Cerebellar cortex (tissue), 1 donor: ENCODE measurements around the gene TPRG1.
A peak's percentile ranks its signal among the peaks of the same experiment; 100 is the strongest.

Experiments used
- DNase-seq: peaks from one replicate; pipeline ENCODE4 v3.0.0-alpha.2; 2015; ENCODE audit warnings: low spot score

The TPRG1 gene

DNA sequence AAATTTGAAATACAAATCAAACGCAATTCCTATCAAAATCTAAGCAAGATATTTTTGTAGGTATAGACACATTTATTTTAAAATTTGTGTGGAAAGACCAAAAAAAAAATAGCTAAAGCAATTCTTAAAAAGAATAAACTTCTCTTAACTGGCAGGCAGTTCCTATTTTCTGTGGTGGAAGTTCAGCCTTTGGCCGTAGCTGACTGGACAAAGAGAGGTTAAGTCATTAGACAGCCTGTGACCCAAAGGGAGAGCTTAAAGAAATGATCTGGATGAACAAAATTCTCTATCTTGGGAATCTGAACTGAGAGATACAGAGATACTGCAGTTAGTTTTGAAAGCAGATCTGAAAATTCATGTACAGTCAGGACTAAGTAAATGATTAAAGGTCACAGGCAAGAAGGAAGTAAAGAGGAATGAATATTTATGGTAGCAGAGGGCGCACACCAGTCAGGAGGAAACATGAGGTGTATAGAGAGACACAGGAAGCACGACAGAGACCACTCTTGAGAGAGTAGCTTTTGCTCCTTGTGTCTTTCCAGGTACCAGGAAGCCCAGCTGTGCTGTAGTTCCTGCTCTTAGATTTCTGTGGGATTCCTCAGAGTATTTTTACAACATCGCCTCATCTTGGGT is 57.5 kb downstream of the TPRG1 start:
- DNase-seq, result no peak

DNA sequence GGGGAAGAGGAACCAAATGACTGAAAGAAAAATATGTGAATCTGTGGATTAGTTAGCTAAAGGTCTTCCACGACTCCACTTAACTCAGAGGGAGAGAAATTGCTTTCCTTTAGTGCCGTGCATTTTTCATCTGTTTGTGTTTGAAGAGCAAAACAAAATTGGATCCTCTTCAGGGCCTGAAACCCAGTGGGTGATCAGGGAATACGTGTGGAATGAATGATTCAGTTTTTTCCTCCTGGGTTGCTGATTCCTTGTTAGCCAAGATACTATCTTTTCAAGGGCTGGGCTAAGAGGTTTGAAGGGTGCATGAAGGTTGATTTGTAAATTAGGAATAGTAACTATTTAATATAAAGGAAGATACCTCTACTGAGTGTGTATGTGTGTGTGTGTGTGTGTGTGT is 61.0 kb downstream of the TPRG1 start:
- peak; percentile 14 for DNase-seq

DNA sequence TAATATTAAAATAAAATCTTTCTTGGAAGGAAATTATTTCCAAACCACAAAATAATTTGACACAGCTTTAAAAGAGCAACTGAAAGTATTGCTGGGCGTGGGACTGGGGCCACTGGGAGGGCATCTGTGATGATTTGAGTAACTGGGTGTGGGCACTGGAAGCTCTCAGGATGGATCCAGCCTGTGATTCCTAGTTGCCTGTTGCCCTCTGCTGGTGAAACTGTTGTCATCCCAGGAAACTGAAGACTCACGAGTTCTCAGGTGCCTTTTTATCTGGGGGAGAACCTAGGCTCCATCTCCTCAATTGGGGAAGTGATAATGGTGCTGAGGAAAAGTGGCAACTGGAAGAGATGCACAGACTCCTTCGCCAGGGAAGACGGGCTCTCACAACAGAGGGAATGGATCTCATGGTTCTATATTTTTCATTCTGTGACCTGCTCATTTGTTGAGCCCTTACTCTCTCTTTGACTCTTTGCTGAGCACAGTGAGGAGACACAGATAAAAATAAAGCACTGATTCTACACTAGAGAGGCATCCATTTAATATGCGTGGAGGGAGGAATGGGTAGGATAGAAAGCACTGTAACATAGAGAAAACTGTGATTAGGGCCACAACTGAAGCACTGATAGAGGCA is 61.6 kb downstream of the TPRG1 start:
- DNase-seq, result peak; percentile 92

DNA sequence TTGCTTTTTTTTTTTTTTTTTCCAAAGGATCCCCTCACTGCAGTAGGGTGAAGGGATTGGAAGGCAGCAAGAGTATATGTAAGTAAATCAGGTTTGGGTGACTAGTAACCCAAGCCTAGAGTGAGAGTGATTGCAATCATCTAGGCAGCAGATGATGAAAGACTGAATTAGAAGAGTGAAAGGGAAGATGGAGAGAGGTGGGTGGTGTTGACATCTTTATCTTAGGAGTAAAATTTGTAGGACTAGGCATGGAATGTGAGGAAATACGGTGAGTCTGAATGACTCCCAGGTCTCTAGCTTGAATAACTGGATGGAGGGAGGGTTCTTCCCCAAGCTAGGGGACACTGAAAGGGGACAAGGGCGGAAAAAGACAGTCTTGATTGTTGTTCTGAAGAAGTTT is 63.4 kb downstream of the TPRG1 start:
- DNase-seq, result no peak

DNA sequence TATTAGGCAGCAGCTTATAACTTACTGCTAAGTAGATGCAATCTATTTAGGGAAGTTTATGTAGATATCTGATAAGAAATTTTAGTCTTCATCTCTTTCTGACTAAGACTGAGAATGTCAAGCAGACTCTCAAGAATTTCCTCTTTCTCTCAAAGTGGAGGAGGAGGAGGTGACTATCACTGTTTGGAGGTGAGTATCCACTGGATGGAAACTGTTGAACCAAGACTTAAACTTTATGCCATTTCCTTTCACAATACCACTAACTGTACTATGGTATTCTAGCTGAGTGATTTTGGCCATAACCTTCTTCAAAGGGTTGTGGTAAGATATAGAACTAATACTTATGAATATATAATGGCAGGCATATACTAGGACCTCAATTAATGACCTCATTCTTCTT is 64.6 kb downstream of the TPRG1 start:
- no peak for DNase-seq

- DNase-seq, result no peak
These were observed 65.8 kb downstream of the TPRG1 start for GRCh38 chr3:189237526-189237925.

GRCh38 chr3:189238071-189238470 is 66.3 kb downstream of the TPRG1 start:
- DNase-seq, result no peak

DNA sequence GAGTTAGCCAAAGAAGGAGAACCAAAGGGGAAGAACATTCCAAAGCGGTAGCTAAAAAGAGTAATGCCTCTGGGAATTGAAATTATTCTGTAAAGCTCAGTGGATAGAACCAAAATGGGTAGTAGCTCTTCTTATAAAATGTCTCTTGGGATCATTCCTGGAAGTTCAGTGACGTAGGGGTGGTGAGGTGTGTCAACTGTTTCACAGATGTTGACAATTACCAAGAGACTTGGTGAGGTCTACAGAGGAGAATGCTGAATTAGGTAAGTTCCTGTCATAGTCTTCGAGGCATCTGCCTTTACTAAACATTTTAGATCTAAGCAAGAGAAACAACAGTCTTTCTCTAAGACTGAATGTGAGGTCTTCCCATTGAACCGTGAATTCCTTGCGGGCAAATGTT is 67.8 kb downstream of the TPRG1 start:
- DNase-seq, result no peak

DNA sequence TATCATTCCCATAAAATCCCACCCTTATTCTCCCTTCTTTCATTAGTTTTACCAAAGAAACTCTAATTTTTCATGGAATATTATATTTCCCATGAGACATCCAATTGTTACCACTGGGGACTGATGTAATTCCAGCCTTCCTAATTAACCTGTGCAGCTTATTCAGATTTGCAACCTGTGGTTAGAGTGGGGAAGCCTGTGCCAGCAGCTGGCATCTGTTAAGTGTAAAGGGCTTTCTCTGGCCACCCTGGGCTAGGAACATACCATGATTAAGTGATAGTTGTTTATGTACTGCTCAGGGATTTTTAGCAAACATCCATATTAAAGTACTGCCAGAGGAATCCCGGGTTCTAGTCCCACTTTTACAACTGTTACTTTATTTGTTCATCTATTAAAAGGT is 78.2 kb downstream of the TPRG1 start:
- DNase-seq, result no peak

GRCh38 chr3:189258261-189258660 is 86.5 kb downstream of the TPRG1 start:
- no peak for DNase-seq

- no peak for DNase-seq
These were observed 89.1 kb downstream of the TPRG1 start for GRCh38 chr3:189260556-189261493.

- no peak for DNase-seq
These were observed 91.0 kb downstream of the TPRG1 start for GRCh38 chr3:189262746-189263145.

GRCh38 chr3:189267981-189268613 is 96.3 kb downstream of the TPRG1 start:
- no peak for DNase-seq

DNA sequence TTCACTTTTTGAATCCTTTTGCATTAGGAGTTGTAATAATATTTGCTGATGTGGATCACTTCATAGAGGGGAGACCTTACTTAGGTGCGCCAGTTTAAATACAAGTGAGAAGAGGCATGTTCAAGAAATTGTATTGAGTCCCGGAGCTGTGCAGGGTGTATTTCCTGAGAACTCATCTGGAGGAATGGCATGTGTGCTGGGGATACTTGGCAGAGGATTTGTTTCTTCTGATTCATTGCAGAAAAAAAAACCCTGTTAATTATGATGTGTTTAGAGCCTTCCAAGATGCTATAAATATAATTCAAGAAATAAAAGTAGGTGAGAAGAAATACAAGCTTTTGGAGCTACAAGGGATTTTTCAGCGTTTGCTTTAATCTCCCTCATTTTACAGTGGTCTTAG is 97.6 kb downstream of the TPRG1 start:
- no peak for DNase-seq

GRCh38 chr3:189270248-189270832 is 98.6 kb downstream of the TPRG1 start:
- DNase-seq, result peak; percentile 56

GRCh38 chr3:189272500-189273119 is 100.8 kb downstream of the TPRG1 start:
- no peak for DNase-seq

DNA sequence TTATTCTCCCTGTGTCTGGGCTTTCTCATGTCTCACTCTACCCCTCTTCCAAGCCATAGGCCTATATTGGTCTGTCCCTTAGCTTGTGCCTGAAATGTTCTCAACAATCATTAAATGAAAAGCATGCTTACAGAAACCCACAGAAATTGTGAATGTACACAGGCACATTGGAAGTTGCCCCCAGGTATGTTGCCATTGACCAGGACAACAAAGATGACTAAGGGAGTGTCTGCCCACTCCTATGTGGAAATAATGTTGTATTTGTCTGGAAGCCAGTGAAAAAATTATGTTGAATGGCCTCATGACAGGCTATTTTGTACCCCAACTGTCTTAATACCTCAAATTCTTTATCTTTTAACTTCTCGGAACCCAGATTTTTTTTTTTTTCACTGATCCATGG is 102.0 kb downstream of the TPRG1 start:
- DNase-seq, result no peak

DNA sequence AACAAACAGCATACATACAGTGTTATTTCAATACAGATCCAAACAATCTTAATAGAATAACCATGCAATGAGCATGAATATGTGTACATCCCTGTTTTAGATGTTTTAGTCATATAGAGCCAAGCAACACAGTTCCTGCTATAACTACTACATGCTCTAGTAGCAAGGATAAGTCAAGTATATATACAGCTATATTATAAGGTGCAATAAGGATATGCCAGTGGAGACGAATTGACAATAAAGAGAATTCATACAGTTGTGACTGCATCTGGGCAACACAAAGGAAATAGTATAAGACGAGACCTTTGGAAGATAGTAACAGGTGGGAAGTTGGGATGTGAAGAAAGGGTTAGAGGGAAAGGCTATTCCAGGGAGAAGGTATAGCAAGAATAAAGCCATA is 103.4 kb downstream of the TPRG1 start:
- DNase-seq, result no peak

DNA sequence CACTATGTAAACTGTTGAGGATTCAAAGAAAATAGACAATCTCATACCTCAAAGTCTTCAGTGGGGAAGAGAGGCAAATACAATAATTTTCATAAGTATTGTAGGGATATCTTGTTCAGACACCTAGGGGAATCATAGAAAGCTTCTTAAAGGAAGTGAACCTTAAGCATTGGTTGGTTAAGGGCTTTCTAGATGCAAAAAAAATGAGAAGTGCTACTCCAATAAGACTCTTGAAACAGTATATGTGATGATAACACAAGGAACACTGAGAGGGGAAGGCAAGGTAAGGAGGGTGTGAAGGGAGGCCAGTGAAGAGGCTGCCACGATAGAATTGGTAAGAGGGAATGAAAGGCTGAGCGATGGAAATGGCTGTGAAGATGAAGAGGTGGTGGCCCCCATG is 104.1 kb downstream of the TPRG1 start:
- no peak for DNase-seq

GRCh38 chr3:189276444-189277219 is 104.9 kb downstream of the TPRG1 start:
- DNase-seq, result peak; percentile 95

DNA sequence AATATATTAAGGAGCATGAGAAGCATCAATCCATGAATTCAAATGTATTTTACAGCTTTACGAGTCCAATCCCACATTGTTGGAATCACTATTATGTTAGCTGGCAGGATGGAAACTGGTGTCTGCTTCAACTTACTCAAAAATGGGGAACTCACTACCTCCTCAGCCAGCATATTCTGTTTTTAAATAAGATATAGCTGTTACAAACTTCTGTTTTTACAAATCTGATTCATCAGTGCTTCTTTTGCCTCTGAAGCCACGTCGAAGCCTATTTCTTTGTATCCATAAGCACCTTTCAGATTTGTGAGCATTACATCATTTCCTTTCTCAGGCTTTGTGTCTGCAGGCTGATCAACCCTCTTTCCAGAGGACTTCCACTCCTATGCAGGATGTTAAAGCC is 105.9 kb downstream of the TPRG1 start:
- no peak for DNase-seq
